GM13976 (cell line): ENCODE data around the gene RTKN.

ENCODE experiments used
- DNase-seq: peaks from one replicate; pipeline ENCODE4 v3.0.0; 2012; ENCODE audit warnings: low spot score
- CTCF ChIP-seq: IDR thresholded peaks from 2 replicates; pipeline ENCODE4 v1.5.1; 2012; ENCODE audit warnings: borderline replicate concordance, mild to moderate bottlenecking; ENCODE audit not compliant: insufficient read depth; ENCODE audit errors: extremely low read depth, missing control alignments, control extremely low read depth
- in situ Hi-C: fragments of 300-500 bp; cut with MboI; formaldehyde crosslinking; loops from one replicate; pipeline ENCODE4 v1.12.0; 2022; ENCODE audit warnings: low sequenced_read_pairs, mixed read lengths, inconsistent platforms; ENCODE audit not compliant: unreplicated experiment

RTKN gene

GRCh38 chr2:74375838-74376237 is 65.9 kb downstream of the RTKN start:
- DNase-seq = no peak
- TF ChIP-seq CTCF = no peak
- in situ Hi-C loops = no loop called here
